Measurements from ENCODE around the gene SELENOW.

The SELENOW gene

GRCh38 chr19:47820410-47820809, 41.9 kb downstream of the SELENOW start:
- no peak for DNase-seq (ENCODE audit: low read depth in 2 of 2)

GRCh38 chr19:47821460-47822020, 43.0 kb downstream of the SELENOW start, which contains the start of gene CRX:
Gene CRX, plus strand, starts transcription at chr19:47821937. Its CDS starts 12,507 bp downstream, at chr19:47834444.
- no peak for DNase-seq (ENCODE audit: low read depth in 2 of 2)

- no peak for DNase-seq (ENCODE audit: low read depth in 2 of 2)
Measured at GRCh38 chr19:47824396-47824795, 45.9 kb downstream of the SELENOW start.

- no peak for DNase-seq (ENCODE audit: low read depth in 2 of 2)
Measured at GRCh38 chr19:47826800-47827199, 48.3 kb downstream of the SELENOW start.

- DNase-seq (ENCODE audit: low read depth in 2 of 2): no peak
Measured at GRCh38 chr19:47832723-47833122, 54.2 kb downstream of the SELENOW start.

All from stimulated activated CD8-positive, alpha-beta memory T cell treated with anti-CD3 and anti-CD28 coated beads, Interleukin-7, amount 100 ng/mL, for 1 hour (primary cell).